NCI-H748 (cell line): ENCODE measurements around the gene PNMA8A.

ENCODE experiments used
- DNase-seq: peaks from one replicate; lab custom pipeline; 2025; ENCODE audit not compliant: unreplicated experiment; lab: John Stamatoyannopoulos, UW

PNMA8A gene

GRCh38 chr19:46431824-46432223 is 39.5 kb downstream of the PNMA8A start:
- DNase-seq = peak; percentile 28

- DNase-seq = peak; percentile 47
Measured at GRCh38 chr19:46429999-46430398, 41.4 kb downstream of the PNMA8A start.

- DNase-seq = peak; percentile 97
Measured at GRCh38 chr19:46428239-46429135, 42.9 kb downstream of the PNMA8A start, which contains the start of gene PNMA8C. Gene PNMA8C, minus strand, starts transcription at chr19:46428936. Its CDS starts 577 bp downstream, at chr19:46428359.

- DNase-seq = no peak
Measured at GRCh38 chr19:46427518-46428045, 43.8 kb downstream of the PNMA8A start.

- peak; percentile 90 for DNase-seq
Measured at GRCh38 chr19:46426506-46427162, 44.7 kb downstream of the PNMA8A start.

GRCh38 chr19:46426035-46426505 is 45.3 kb downstream of the PNMA8A start:
- DNase-seq = peak; percentile 62

- DNase-seq = no peak
Measured at GRCh38 chr19:46423188-46423587, 48.2 kb downstream of the PNMA8A start.

GRCh38 chr19:46422344-46422743 is 49.0 kb downstream of the PNMA8A start:
- no peak for DNase-seq

GRCh38 chr19:46420056-46420455 is 51.3 kb downstream of the PNMA8A start:
- DNase-seq = no peak
